Tibial nerve (tissue), 3 donors: Measurements from ENCODE around the gene CCDC188.

Source experiments
- CTCF ChIP-seq, 5 experiments: fragments of 200-600 bp in 3 of 5; fragments of 450-650 bp in 2 of 5; sonication (generic) in 3 of 5; IDR thresholded peaks; one replicate each; pipeline ENCODE4 v1.5.1; 2016 to 2019; ENCODE audit warnings: antibody characterized with exemption in 5 of 5, mild to moderate bottlenecking in 3 of 5, moderate library complexity in 2 of 5
- POLR2A ChIP-seq, 2 donors: fragments of 450-650 bp; IDR thresholded peaks; one replicate each; pipeline ENCODE4 v1.6.1; 2017; ENCODE audit warnings: antibody characterized with exemption in 2 of 2, mild to moderate bottlenecking in 2 of 2, moderate library complexity in 2 of 2

GRCh38 chr22:20099099-20099711 is 51.6 kb downstream of the CCDC188 start:
- no peak for TF ChIP-seq POLR2A (IDR thresholded peaks at IDR 0.05)
- TF ChIP-seq CTCF (IDR thresholded peaks at IDR 0.05), result no peak
